ENCODE data around the gene TMEM235.
A peak's percentile ranks its signal among the peaks of the same experiment; 100 is the strongest.

TMEM235 gene

DNA sequence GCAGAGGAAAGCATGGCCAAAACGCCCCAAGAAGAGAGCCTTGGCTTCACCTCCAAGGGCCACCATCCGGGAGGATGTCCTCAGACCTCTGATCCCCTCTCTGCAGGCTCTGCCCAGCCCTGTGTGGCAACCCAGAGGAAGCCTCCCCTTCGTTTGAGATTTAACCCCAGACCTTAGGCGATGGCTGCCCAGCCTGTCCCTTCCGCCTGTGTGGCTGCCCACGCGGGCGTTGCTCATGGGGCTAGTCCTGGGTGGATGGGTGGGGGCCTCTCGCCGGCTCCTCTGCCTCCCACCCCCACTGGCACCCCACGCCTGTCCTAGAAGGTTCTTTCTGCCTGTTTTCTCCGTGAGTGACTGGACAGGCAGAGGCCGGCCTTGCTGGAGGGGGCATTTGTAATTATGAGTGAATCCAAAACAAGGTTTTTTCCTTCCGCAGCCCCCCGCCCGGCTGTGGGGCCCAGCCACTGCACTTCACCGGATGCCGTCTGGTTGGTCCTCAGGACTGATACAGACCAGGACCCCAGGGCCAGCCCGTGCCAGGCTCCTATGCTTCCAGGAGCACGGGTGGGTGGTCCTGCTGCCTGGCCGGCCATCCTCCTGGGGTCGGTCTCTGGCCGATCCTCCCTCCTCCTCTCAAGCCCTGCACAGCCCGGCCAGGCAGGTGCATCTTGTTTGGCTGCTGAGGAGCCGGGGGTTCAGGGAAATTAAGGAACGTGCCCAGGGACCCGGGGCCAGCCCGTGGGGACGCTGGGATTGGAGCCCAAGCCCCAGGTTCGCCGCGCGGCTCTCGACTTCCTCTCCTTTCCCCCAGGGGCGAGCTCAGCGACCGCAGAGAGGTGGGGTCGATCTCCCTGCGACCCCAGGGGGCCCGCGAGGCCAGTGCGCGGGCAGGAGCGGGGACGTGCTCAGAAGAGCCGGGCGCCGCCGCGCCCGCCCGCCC is at the start of gene TMEM235:
TMEM235 (plus strand) TSS at position 636 of the 940 bp plus-strand sequence. CDS start 393 bp downstream, outside the sequence.
- FAIRE-seq (no peak), DNase-seq (ENCODE audit: extremely low spot score, insufficient read length, low read depth) (no peak)

DNA sequence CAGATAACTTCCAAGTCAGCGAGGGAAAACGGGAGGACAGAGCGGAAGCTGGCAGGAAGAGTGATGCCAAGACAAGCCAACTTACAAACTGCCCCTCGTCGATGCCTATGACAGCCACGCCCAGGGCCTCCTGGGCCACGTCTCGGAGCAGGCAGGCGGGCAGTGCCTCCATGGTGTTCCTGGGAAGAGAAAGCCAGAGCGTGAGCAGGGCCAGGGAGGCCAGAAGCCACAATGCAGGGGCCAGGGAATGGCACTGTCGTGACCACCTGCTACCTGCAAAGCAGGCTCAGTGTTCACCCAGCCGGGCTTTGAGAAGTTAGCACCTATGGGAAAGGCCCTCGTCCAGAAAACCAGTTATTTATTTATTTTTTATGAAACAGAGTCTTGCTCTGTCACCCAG is 48.9 kb upstream of the TMEM235 start:
- DNase-seq (ENCODE audit: extremely low spot score, insufficient read length, low read depth) (no peak), FAIRE-seq (no peak)

DNA sequence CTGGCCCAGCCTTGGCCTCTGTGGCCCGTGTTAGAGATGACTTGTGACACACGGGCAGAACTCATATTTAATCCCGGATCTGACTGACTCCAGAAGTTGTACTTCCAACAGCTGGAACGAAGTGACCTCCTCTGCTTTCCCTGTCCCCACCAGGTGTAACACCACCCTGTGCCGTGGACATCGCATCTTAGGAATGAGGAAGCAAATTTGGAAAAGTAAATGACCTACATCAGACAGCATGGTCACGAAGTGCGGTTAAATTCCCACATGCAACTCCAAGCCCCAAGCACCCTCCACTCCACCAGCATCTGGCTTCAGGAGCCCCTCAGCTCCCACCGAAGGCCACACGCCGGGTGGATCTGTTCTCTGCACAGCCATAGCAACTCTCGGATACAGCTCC is 47.5 kb upstream of the TMEM235 start:
- no peak for DNase-seq (ENCODE audit: extremely low spot score, insufficient read length, low read depth)
- no peak for FAIRE-seq

DNA sequence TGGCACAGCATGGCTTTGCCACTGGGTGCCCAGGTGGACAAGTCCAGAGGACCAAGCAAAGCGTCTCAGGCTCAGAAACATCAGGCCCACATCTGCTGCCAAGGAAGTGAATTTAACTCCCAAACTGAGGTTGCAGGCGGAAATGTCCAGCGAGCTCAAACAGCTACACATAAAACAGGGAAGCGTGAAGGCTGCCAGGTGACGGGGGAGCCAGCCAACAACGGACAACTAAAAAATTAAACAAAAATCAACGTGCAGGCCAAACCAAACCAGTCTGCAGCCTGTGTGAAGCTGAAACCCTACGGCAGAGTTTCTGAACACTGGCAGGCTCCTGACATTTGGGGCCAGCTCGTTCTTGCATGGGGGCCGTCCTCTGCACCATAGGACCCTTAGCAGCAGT is 47.1 kb upstream of the TMEM235 start:
- FAIRE-seq (no peak), DNase-seq (ENCODE audit: extremely low spot score, insufficient read length, low read depth) (no peak)

DNA sequence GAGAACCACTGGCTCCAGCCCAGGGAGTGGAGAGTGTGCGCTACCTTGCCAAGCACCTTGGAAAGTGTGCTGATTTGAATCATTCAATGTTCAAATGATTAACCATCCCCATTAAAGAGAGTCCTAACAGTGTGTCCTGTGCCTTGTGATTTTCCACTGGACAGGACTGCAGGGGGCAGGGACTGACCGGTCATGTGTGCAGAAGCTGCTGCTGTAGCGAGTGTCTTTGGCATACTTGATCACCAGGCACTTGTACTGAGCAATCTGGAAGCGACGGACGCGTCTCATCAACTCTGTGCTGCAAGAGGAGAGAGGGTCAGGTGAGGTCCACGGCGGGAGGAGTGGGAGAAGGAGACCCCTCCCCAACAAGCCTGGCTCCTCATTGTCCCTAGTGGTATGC is 46.6 kb upstream of the TMEM235 start:
- FAIRE-seq (no peak), DNase-seq (ENCODE audit: extremely low spot score, insufficient read length, low read depth) (no peak)

- no peak for FAIRE-seq
- DNase-seq (ENCODE audit: extremely low spot score, insufficient read length, low read depth), result no peak
Observed at GRCh38 chr17:78185981-78186691, 45.3 kb upstream of the TMEM235 start.

GRCh38 chr17:78186692-78187595 is 44.5 kb upstream of the TMEM235 start, which contains the start of the genes AFMID and TK1:
AFMID (plus strand) TSS chr17:78187362; CDS start chr17:78187371, 9 bp downstream.
TK1 (minus strand) TSS chr17:78187052; CDS start chr17:78186994, 58 bp downstream.
- peak; percentile 94 for FAIRE-seq
- peak; percentile 97 for DNase-seq (ENCODE audit: extremely low spot score, insufficient read length, low read depth)

DNA sequence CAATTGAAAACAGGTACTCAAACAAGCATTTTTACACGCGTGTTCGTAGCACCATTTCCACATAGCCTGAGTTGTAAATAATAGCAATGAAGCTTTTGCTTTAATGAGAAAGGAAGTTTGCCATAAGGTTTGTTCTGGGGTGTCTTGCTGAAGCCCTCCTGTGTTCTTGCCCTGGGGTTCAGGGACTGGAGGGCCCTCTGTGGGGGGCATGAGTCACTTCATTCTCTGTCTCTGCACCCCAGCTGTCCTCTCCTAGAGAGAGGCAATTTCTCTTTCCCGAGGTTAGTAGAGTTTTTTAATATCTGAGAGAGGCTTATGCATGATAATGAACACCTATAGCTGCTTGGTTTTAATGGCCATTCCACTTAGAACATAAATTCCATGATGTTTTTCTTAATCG is 34.7 kb upstream of the TMEM235 start:
- FAIRE-seq, result no peak
- no peak for DNase-seq (ENCODE audit: extremely low spot score, insufficient read length, low read depth)

- DNase-seq (ENCODE audit: extremely low spot score, insufficient read length, low read depth) (no peak), FAIRE-seq (no peak)
Observed at GRCh38 chr17:78197147-78197832, 34.1 kb upstream of the TMEM235 start.

DNA sequence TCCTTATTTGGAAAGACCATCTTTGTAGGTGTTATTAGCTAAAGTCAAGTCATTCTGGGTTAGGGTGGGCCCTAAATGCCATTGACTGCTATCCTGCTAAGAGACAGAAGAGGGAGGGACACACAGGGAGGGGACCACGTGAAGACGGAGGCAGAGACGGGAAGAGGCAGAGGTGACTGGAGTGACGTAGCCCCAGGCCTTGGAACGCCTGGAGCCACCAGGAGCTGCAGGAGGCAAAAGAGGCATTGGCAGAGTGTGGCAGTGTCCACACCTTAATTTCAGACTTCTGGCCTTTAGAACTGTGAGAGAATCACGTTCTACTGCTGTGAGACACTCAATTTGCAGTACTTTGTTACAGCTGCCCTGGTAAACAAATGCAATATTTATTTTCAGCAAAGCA is 31.0 kb upstream of the TMEM235 start:
- DNase-seq (ENCODE audit: extremely low spot score, insufficient read length, low read depth) (no peak), FAIRE-seq (no peak)

DNA sequence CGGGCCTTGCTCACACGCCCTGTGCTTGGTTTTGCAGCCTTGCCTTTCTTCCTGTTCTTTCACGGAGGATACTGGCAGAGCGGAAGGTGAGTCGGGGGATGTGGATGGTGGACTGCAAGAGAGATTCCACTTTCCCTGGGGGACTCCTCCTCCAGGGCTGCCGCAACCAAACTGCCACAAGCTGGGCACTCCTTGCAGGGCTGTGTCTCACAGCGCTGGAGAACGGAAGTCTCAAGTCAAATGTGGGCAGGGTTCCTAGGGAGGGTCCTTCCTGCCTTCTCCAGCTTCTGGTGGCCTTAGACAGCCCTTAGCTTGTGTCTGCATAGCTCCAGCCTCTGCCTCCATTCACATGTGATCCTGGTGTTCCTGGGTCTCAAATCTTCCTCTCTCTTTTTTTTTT is 28.8 kb upstream of the TMEM235 start:
- FAIRE-seq, result no peak

GRCh38 chr17:78204387-78205123 is 26.9 kb upstream of the TMEM235 start:
- no peak for FAIRE-seq
- no peak for DNase-seq (ENCODE audit: extremely low spot score, insufficient read length, low read depth)

More for the DNA sequence above, 28.8 kb upstream of the TMEM235 start:
- DNase-seq (ENCODE audit: extremely low spot score, insufficient read length, low read depth), result no peak

GRCh38 chr17:78205124-78205775 is 26.2 kb upstream of the TMEM235 start:
- FAIRE-seq, result no peak

DNA sequence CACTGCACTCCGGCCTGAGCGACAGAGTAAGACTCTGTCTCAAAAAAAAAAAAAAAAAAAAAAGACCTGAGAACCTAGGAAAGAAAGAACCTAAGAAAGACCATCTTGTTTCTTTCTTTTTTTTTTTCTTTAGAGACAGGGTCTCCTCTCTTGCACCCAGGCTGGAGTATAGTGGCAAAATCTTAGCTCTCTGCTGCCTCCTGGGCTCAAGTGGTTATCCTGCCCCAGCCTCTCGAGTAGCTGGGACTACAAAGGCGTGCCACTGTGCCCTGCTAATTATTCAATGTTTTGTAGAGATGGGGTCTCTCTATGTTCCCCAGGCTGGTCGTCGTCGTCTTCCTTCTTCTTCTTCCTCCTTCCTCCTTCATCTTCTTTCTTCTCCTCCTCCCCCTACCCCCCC is 25.1 kb upstream of the TMEM235 start:
- no peak for DNase-seq (ENCODE audit: extremely low spot score, insufficient read length, low read depth)
- no peak for FAIRE-seq

More at GRCh38 chr17:78205124-78205775, 26.2 kb upstream of the TMEM235 start:
- DNase-seq (ENCODE audit: extremely low spot score, insufficient read length, low read depth), result no peak

GRCh38 chr17:78208486-78208885 is 22.9 kb upstream of the TMEM235 start:
- no peak for DNase-seq (ENCODE audit: extremely low spot score, insufficient read length, low read depth)
- no peak for FAIRE-seq

- DNase-seq (ENCODE audit: extremely low spot score, insufficient read length, low read depth), result no peak
- FAIRE-seq, result no peak
Observed at GRCh38 chr17:78210111-78210510, 21.3 kb upstream of the TMEM235 start.

DNA sequence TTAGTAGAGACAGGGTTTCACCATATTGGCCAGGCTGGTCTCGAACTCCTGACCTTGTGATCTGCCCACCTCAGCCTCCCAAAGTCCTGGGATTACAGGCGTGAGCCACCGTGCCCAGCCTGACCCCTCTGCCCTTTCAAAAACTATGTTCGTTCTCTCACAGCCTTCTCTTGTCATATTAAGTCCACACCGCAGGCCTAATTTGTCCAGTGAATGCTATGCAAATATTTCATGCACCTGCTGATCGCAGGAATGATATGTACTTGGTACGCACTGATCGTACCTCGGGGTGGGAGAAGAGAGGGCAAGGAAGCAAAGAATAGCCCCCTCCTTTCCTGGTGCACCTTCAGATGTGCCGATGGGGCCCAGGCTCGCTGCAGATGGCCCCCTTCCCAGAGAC is 20.4 kb upstream of the TMEM235 start:
- FAIRE-seq (no peak), DNase-seq (ENCODE audit: extremely low spot score, insufficient read length, low read depth) (no peak)

DNA sequence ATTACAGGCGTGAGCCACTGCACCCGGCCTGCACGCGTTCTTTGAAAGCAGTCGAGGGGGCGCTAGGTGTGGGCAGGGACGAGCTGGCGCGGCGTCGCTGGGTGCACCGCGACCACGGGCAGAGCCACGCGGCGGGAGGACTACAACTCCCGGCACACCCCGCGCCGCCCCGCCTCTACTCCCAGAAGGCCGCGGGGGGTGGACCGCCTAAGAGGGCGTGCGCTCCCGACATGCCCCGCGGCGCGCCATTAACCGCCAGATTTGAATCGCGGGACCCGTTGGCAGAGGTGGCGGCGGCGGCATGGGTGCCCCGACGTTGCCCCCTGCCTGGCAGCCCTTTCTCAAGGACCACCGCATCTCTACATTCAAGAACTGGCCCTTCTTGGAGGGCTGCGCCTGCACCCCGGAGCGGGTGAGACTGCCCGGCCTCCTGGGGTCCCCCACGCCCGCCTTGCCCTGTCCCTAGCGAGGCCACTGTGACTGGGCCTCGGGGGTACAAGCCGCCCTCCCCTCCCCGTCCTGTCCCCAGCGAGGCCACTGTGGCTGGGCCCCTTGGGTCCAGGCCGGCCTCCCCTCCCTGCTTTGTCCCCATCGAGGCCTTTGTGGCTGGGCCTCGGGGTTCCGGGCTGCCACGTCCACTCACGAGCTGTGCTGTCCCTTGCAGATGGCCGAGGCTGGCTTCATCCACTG is 17.3 kb upstream of the TMEM235 start, which contains the start of gene BIRC5:
BIRC5 (plus strand) TSS at position 238 of the 690 bp plus-strand sequence; CDS start at position 302, 64 bp downstream.
- DNase-seq (ENCODE audit: extremely low spot score, insufficient read length, low read depth) (peak; percentile 98), FAIRE-seq (peak; percentile 67)

Data from GM18507 (cell line).